ENCODE measurements around the gene C16orf96. TPM values are rescaled to one million over a fixed set of nuclear protein-coding genes. Genes with fewer than 3 reads are reported as not detected.
A peak's percentile ranks its signal among the peaks of the same experiment; 100 is the strongest.

C16orf96 gene
- total and polyA plus RNA-seq, 2 experiments from 2014 or later, result 0.37 to 2.2 TPM

DNA sequence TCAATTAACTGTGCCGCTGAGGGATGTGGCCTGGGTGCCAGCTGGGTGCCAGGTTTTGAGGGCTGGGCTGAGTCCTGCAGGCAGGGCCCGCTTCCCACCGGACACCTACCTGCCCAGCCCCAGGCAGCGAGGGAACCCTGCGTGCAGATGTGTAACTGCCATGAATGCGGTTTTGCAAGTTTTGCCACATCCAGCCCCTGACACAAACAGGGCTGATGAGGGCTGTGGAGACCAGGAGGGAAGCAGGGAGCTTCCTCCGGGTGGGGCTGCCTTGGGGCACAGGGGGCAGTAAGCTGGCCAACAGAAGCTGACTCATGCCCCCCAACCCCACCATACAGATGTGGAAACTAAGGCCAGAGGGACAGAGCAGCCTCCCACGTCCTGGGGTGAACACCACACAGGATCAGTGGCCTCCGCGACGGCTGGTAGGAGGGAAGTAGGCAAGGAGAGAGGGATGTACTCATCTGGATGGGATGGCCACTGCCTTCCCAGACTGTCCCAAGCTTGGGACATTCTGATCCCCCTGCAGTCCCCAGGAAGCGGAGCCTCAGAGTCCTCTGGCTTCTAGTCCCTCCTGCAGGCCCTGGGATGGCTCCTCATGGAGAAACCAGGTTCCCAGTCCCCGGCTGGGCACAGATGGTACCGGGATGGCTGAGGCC lies 57.0 kb downstream of the C16orf96 start:
- Histone ChIP-seq H4K20me1 (replicated peaks; ENCODE audit: insufficient read depth) (peaks cover 7% of the 10 kb centered on the region), H3K27me3 (ENCODE audit: insufficient read depth) (no peaks in the 10 kb centered on the region), H3K9me2 (ENCODE audit: insufficient read depth) (no peaks in the 10 kb centered on the region), H3K4me1 (ENCODE audit: insufficient read depth) (peaks cover 39% of the 10 kb centered on the region), H3F3A (replicated peaks; ENCODE audit: low read depth) (peaks cover 35% of the 10 kb centered on the region), H3K36me3 (ENCODE audit: insufficient read depth) (no peaks in the 10 kb centered on the region), H3K27ac (ENCODE audit: low read depth) (peak overlapping the region; percentile 83), H3K79me2 (replicated peaks; ENCODE audit: insufficient read depth) (peaks cover 42% of the 10 kb centered on the region), H3K4me2 (peak overlapping the region; percentile 93), H3K4me3 (peak overlapping the region; percentile 86), H2AFZ (no peak overlapping the region)
- ATAC-seq, result no peak
- Mint-ChIP-seq H3K4me3 (peak overlapping the region; percentile 80), H3K36me3 (ENCODE audit: low read depth) (peaks cover 5% of the 10 kb centered on the region; the same call in 2 of the 3 replicates), H3K4me1 (peaks cover 34% of the 10 kb centered on the region), H3K27me3 (ENCODE audit: insufficient read depth, low read depth, poor library complexity) (peaks cover 29% of the 10 kb centered on the region), H3K9me3 (no peaks in the 10 kb centered on the region; the same call in 2 of the 3 replicates), H3K27ac (peak overlapping the region; percentile 94)
- DNase-seq (ENCODE audit: low spot score), result peak; percentile 35
- TF ChIP-seq ZNF114 (CRISPR knock-in tag; IDR thresholded peaks at IDR 0.05) (no peak), JUNB (IDR thresholded peaks at IDR 0.05; ENCODE audit: unreplicated experiment) (no peak), ZNF331 (CRISPR knock-in tag; IDR thresholded peaks at IDR 0.05; ENCODE audit: low read depth) (no peak), NANOG (IDR thresholded peaks at IDR 0.05; ENCODE audit: borderline replicate concordance) (no peak), EZH2 (IDR thresholded peaks at IDR 0.05; ENCODE audit: low read depth, unreplicated experiment) (no peak), STAT1 (IDR thresholded peaks at IDR 0.05; ENCODE audit: unreplicated experiment) (no peak), POLR2AphosphoS5 (IDR thresholded peaks at IDR 0.05; ENCODE audit: low read depth) (no peak), CREB1 (CRISPR knock-in tag; IDR thresholded peaks at IDR 0.05; ENCODE audit: low read depth) (no peak), EZH2phosphoT487 (IDR thresholded peaks at IDR 0.05; ENCODE audit: unreplicated experiment) (no peak)
- TF ChIP-seq, protein P1, sequence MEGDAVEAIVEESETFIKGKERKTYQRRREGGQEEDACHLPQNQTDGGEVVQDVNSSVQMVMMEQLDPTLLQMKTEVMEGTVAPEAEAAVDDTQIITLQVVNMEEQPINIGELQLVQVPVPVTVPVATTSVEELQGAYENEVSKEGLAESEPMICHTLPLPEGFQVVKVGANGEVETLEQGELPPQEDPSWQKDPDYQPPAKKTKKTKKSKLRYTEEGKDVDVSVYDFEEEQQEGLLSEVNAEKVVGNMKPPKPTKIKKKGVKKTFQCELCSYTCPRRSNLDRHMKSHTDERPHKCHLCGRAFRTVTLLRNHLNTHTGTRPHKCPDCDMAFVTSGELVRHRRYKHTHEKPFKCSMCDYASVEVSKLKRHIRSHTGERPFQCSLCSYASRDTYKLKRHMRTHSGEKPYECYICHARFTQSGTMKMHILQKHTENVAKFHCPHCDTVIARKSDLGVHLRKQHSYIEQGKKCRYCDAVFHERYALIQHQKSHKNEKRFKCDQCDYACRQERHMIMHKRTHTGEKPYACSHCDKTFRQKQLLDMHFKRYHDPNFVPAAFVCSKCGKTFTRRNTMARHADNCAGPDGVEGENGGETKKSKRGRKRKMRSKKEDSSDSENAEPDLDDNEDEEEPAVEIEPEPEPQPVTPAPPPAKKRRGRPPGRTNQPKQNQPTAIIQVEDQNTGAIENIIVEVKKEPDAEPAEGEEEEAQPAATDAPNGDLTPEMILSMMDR (conservative IDR thresholded peaks at IDR 0.05; ENCODE audit: low read depth in 2 of 2), result no peak
- TF ChIP-seq, protein P2, sequence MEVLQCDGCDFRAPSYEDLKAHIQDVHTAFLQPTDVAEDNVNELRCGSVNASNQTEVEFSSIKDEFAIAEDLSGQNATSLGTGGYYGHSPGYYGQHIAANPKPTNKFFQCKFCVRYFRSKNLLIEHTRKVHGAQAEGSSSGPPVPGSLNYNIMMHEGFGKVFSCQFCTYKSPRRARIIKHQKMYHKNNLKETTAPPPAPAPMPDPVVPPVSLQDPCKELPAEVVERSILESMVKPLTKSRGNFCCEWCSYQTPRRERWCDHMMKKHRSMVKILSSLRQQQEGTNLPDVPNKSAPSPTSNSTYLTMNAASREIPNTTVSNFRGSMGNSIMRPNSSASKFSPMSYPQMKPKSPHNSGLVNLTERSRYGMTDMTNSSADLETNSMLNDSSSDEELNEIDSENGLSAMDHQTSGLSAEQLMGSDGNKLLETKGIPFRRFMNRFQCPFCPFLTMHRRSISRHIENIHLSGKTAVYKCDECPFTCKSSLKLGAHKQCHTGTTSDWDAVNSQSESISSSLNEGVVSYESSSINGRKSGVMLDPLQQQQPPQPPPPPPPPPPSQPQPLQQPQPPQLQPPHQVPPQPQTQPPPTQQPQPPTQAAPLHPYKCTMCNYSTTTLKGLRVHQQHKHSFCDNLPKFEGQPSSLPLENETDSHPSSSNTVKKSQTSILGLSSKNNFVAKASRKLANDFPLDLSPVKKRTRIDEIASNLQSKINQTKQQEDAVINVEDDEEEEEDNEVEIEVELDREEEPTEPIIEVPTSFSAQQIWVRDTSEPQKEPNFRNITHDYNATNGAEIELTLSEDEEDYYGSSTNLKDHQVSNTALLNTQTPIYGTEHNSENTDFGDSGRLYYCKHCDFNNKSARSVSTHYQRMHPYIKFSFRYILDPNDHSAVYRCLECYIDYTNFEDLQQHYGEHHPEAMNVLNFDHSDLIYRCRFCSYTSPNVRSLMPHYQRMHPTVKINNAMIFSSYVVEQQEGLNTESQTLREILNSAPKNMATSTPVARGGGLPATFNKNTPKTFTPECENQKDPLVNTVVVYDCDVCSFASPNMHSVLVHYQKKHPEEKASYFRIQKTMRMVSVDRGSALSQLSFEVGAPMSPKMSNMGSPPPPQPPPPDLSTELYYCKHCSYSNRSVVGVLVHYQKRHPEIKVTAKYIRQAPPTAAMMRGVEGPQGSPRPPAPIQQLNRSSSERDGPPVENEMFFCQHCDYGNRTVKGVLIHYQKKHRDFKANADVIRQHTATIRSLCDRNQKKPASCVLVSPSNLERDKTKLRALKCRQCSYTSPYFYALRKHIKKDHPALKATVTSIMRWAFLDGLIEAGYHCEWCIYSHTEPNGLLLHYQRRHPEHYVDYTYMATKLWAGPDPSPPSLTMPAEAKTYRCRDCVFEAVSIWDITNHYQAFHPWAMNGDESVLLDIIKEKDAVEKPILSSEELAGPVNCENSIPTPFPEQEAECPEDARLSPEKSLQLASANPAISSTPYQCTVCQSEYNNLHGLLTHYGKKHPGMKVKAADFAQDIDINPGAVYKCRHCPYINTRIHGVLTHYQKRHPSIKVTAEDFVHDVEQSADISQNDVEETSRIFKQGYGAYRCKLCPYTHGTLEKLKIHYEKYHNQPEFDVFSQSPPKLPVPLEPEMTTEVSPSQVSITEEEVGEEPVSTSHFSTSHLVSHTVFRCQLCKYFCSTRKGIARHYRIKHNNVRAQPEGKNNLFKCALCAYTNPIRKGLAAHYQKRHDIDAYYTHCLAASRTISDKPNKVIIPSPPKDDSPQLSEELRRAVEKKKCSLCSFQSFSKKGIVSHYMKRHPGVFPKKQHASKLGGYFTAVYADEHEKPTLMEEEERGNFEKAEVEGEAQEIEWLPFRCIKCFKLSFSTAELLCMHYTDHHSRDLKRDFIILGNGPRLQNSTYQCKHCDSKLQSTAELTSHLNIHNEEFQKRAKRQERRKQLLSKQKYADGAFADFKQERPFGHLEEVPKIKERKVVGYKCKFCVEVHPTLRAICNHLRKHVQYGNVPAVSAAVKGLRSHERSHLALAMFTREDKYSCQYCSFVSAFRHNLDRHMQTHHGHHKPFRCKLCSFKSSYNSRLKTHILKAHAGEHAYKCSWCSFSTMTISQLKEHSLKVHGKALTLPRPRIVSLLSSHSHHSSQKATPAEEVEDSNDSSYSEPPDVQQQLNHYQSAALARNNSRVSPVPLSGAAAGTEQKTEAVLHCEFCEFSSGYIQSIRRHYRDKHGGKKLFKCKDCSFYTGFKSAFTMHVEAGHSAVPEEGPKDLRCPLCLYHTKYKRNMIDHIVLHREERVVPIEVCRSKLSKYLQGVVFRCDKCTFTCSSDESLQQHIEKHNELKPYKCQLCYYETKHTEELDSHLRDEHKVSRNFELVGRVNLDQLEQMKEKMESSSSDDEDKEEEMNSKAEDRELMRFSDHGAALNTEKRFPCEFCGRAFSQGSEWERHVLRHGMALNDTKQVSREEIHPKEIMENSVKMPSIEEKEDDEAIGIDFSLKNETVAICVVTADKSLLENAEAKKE (CRISPR knock-in tag; IDR thresholded peaks at IDR 0.05), result no peak
- TF ChIP-seq, protein P3, sequence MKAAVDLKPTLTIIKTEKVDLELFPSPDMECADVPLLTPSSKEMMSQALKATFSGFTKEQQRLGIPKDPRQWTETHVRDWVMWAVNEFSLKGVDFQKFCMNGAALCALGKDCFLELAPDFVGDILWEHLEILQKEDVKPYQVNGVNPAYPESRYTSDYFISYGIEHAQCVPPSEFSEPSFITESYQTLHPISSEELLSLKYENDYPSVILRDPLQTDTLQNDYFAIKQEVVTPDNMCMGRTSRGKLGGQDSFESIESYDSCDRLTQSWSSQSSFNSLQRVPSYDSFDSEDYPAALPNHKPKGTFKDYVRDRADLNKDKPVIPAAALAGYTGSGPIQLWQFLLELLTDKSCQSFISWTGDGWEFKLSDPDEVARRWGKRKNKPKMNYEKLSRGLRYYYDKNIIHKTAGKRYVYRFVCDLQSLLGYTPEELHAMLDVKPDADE (IDR thresholded peaks at IDR 0.05), result no peak
- TF ChIP-seq, protein P4, sequence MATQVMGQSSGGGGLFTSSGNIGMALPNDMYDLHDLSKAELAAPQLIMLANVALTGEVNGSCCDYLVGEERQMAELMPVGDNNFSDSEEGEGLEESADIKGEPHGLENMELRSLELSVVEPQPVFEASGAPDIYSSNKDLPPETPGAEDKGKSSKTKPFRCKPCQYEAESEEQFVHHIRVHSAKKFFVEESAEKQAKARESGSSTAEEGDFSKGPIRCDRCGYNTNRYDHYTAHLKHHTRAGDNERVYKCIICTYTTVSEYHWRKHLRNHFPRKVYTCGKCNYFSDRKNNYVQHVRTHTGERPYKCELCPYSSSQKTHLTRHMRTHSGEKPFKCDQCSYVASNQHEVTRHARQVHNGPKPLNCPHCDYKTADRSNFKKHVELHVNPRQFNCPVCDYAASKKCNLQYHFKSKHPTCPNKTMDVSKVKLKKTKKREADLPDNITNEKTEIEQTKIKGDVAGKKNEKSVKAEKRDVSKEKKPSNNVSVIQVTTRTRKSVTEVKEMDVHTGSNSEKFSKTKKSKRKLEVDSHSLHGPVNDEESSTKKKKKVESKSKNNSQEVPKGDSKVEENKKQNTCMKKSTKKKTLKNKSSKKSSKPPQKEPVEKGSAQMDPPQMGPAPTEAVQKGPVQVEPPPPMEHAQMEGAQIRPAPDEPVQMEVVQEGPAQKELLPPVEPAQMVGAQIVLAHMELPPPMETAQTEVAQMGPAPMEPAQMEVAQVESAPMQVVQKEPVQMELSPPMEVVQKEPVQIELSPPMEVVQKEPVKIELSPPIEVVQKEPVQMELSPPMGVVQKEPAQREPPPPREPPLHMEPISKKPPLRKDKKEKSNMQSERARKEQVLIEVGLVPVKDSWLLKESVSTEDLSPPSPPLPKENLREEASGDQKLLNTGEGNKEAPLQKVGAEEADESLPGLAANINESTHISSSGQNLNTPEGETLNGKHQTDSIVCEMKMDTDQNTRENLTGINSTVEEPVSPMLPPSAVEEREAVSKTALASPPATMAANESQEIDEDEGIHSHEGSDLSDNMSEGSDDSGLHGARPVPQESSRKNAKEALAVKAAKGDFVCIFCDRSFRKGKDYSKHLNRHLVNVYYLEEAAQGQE (IDR thresholded peaks at IDR 0.05; ENCODE audit: unreplicated experiment), result no peak

Measured in GM23338 (cell line).